H9 (cell line): ENCODE results near the gene OR5K4. TPM values are rescaled to one million over a fixed set of nuclear protein-coding genes. Genes with fewer than 3 reads are reported as not detected.

Experiments used
- DNase-seq: peaks from one replicate; pipeline ENCODE4 v3.0.0-alpha.2; 2017
- H2AFZ ChIP-seq: one replicate; pipeline ENCODE4 v1.6.1; 2013; ENCODE audit warnings: mild to moderate bottlenecking, low read length, control low read depth, moderate library complexity
- H2AK5ac ChIP-seq: 2 replicates; pipeline ENCODE4 v1.6.1; 2013; ENCODE audit warnings: low read length, control low read depth, mixed read lengths; ENCODE audit not compliant: insufficient read length
- H2BK120ac ChIP-seq: one replicate; pipeline ENCODE4 v1.6.1; 2013; ENCODE audit warnings: low read depth, mild to moderate bottlenecking, low read length, control low read depth, inconsistent platforms; ENCODE audit not compliant: poor library complexity, severe bottlenecking
- H2BK12ac ChIP-seq: 2 replicates; pipeline ENCODE4 v1.6.1; 2013; ENCODE audit warnings: low read length, control low read depth, mixed read lengths, low read depth; ENCODE audit not compliant: insufficient read length
- H2BK15ac ChIP-seq: 2 replicates; pipeline ENCODE4 v1.6.1; 2013; ENCODE audit warnings: low read depth, low read length, control low read depth
- H2BK20ac ChIP-seq: one replicate; pipeline ENCODE4 v1.6.1; 2013; ENCODE audit warnings: low read depth, mild to moderate bottlenecking, low read length, control low read depth, inconsistent platforms; ENCODE audit not compliant: poor library complexity, severe bottlenecking
- H2BK5ac ChIP-seq: 2 replicates; pipeline ENCODE4 v1.6.1; 2013; ENCODE audit warnings: low read length, control low read depth, mixed read lengths; ENCODE audit not compliant: insufficient read length
- H3K14ac ChIP-seq: 2 replicates; pipeline ENCODE4 v1.6.1; 2013; ENCODE audit warnings: low read length, control low read depth; ENCODE audit not compliant: insufficient read depth
- H3K18ac ChIP-seq: 2 replicates; pipeline ENCODE4 v1.6.1; 2013; ENCODE audit warnings: low read depth, mild to moderate bottlenecking, mixed read lengths, low read length, control low read depth; ENCODE audit not compliant: insufficient read length
- H3K23ac ChIP-seq: 2 replicates; pipeline ENCODE4 v1.6.1; 2013; ENCODE audit warnings: low read length, control low read depth, mixed read lengths, low read depth; ENCODE audit not compliant: insufficient read length
- H3K23me2 ChIP-seq: 2 replicates; pipeline ENCODE4 v1.6.1; 2013; ENCODE audit warnings: low read depth, mild to moderate bottlenecking, mixed read lengths, low read length, control low read depth; ENCODE audit not compliant: insufficient read length, poor library complexity, severe bottlenecking
- H3K27ac ChIP-seq: 2 replicates; pipeline ENCODE4 v1.5.1; 2013; ENCODE audit warnings: low read length, control low read depth, mixed read lengths, low read depth; ENCODE audit not compliant: insufficient read length
- H3K27me3 ChIP-seq: 2 replicates; pipeline ENCODE4 v1.6.1; 2013; ENCODE audit warnings: low read length, control low read depth, inconsistent platforms; ENCODE audit not compliant: insufficient read depth
- H3K4ac ChIP-seq: 2 replicates; pipeline ENCODE4 v1.6.1; 2013; ENCODE audit warnings: low read depth, mild to moderate bottlenecking, control low read depth, inconsistent platforms, low read length, moderate library complexity
- H3K4me1 ChIP-seq: 2 replicates; pipeline ENCODE4 v1.6.1; 2013; ENCODE audit warnings: low read length, control low read depth, inconsistent platforms; ENCODE audit not compliant: insufficient read depth
- H3K4me2 ChIP-seq: 2 replicates; pipeline ENCODE4 v1.6.1; 2013; ENCODE audit warnings: low read length, control low read depth, mixed read lengths; ENCODE audit not compliant: insufficient read length, insufficient read depth
- H3K56ac ChIP-seq: 2 replicates; pipeline ENCODE4 v1.6.1; 2013; ENCODE audit warnings: low read depth, mild to moderate bottlenecking, mixed read lengths, low read length, control low read depth; ENCODE audit not compliant: insufficient read length
- H3K79me1 ChIP-seq: 2 replicates; pipeline ENCODE4 v1.6.1; 2013; ENCODE audit warnings: low read depth, mild to moderate bottlenecking, moderate library complexity, low read length, control low read depth, inconsistent platforms; ENCODE audit not compliant: insufficient read depth, poor library complexity, severe bottlenecking
- H3K79me2 ChIP-seq: 2 replicates; pipeline ENCODE4 v1.6.1; 2013; ENCODE audit warnings: low read length, control low read depth, inconsistent platforms; ENCODE audit not compliant: insufficient read depth
- H3K9ac ChIP-seq: 2 replicates; pipeline ENCODE4 v1.6.1; 2013; ENCODE audit warnings: low read length, control low read depth, mixed read lengths; ENCODE audit not compliant: insufficient read length; ENCODE audit errors: extremely low read depth
- H3K9me3 ChIP-seq: one replicate; pipeline ENCODE4 v1.6.1; 2013; ENCODE audit warnings: low read depth, low read length, inconsistent platforms; ENCODE audit not compliant: control insufficient read depth
- H3T11ph ChIP-seq: one replicate; pipeline ENCODE4 v1.6.1; 2013; ENCODE audit warnings: mild to moderate bottlenecking, low read length, control low read depth, inconsistent platforms
- H4K20me1 ChIP-seq: one replicate; pipeline ENCODE4 v1.6.1; 2013; ENCODE audit not compliant: control insufficient read depth, insufficient read length, insufficient read depth
- H4K5ac ChIP-seq: 2 replicates; pipeline ENCODE4 v1.6.1; 2013; ENCODE audit warnings: low read depth, mild to moderate bottlenecking, mixed read lengths, low read length, control low read depth; ENCODE audit not compliant: insufficient read length
- H4K8ac ChIP-seq: replicated peaks from 2 replicates; pipeline ENCODE4 v1.6.1; 2013; ENCODE audit warnings: low read length, control low read depth, mixed read lengths, low read depth; ENCODE audit not compliant: insufficient read length
- H4K91ac ChIP-seq: 2 replicates; pipeline ENCODE4 v1.6.1; 2013; ENCODE audit warnings: low read depth, mild to moderate bottlenecking, moderate library complexity, mixed read lengths, low read length, control low read depth; ENCODE audit not compliant: insufficient read length
- H3K27ac Mint-ChIP-seq, 3 experiments: 2 replicates in 2 of 3; 3 replicates in 1 of 3; pipeline ENCODE4 v1.8.0; 2020 to 2021; ENCODE audit warnings: mixed read lengths in 3 of 3, mild to moderate bottlenecking in 1 of 3, moderate library complexity in 1 of 3
- H3K27me3 Mint-ChIP-seq: 2 replicates; pipeline ENCODE4 v1.8.0; 2021; ENCODE audit warnings: low read depth, mild to moderate bottlenecking, moderate library complexity, mixed read lengths
- H3K36me3 Mint-ChIP-seq, 3 experiments: 2 replicates in 2 of 3; 3 replicates in 1 of 3; pipeline ENCODE4 v1.8.0; 2020 to 2021; ENCODE audit warnings: low read depth in 3 of 3, mixed read lengths in 3 of 3; ENCODE audit not compliant: insufficient read depth in 1 of 3
- H3K4me1 Mint-ChIP-seq, 2 experiments: 2 replicates each; pipeline ENCODE4 v1.8.0; 2020; ENCODE audit warnings: mixed read lengths in 2 of 2
- H3K4me3 Mint-ChIP-seq, 2 experiments: 2 replicates in 1 of 2; 3 replicates in 1 of 2; pipeline ENCODE4 v1.8.0; 2020 to 2021; ENCODE audit warnings: mild to moderate bottlenecking in 2 of 2, mixed read lengths in 2 of 2, moderate library complexity in 1 of 2
- H3K9me3 Mint-ChIP-seq, 2 experiments: 2 replicates in 1 of 2; 3 replicates in 1 of 2; pipeline ENCODE4 v1.8.0; 2020; ENCODE audit warnings: mild to moderate bottlenecking in 2 of 2, mixed read lengths in 2 of 2, moderate library complexity in 1 of 2
- CTCF ChIP-seq: fragments of 200-600 bp; sonication (generic); conservative IDR thresholded peaks from 3 replicates; pipeline ENCODE4 v1.8.0; 2021; ENCODE audit warnings: antibody characterized with exemption, mild to moderate bottlenecking
- WGBS: extraction: QIAGEN DNeasy Blood & Tissue Kit; methylation state at CpG from one replicate; pipeline ENCODE4 v1.1.7; 2013; ENCODE audit warnings: missing lambda C conversion rate, low lambda C conversion rate, mixed read lengths; ENCODE audit not compliant: insufficient read length; ENCODE audit errors: extremely low coverage; 5-methylcytosine and 5-hydroxymethylcytosine counted together
- total RNA-seq: library from RNA; stranded (reverse); gene quantifications from 2 replicates; pipeline ENCODE4 v1.2.1, GENCODE V29; 2021

OR5K4 gene
- total RNA-seq, 1 experiment from 2014 or later = not detected

- Histone ChIP-seq H2BK12ac (no peak overlapping the region), H3K18ac (no peak overlapping the region), H3T11ph (no peak overlapping the region), H3K79me1 (peaks cover 3% of the 10 kb centered on the region), H3K27me3 (no peaks in the 10 kb centered on the region), H4K20me1 (no peaks in the 10 kb centered on the region), H3K4me1 (peaks cover 5% of the 10 kb centered on the region; the same call in 1 of the 2 replicates), H3K14ac (no peak overlapping the region), H3K9me3 (no peaks in the 10 kb centered on the region), H2AFZ (no peak overlapping the region), H2AK5ac (no peak overlapping the region), H3K4ac (no peak overlapping the region), H3K9ac (peak overlapping the region; percentile 65), H3K23me2 (peaks cover 4% of the 10 kb centered on the region), H4K8ac (no peak overlapping the region), H3K27ac (no peak overlapping the region), H2BK15ac (no peak overlapping the region), H4K5ac (no peak overlapping the region), H2BK120ac (no peak overlapping the region), H4K91ac (no peak overlapping the region), H3K79me2 (peaks cover 27% of the 10 kb centered on the region; the same call in 1 of the 2 replicates), H3K4me2 (peak overlapping the region; percentile 92), H3K23ac (no peak overlapping the region), H2BK20ac (no peak overlapping the region), H2BK5ac (no peak overlapping the region), H3K56ac (no peak overlapping the region)
- no CpG with 5 or more reads among the region's 2 CpGs for WGBS
- Mint-ChIP-seq H3K36me3 (peaks cover 0 to 29% (median 0%) of the 10 kb centered on the region in 3 experiments; a peak in 4 of 7 replicates), H3K9me3 (no peaks in the 10 kb centered on the region; a peak in 1 of 5 replicates), H3K4me3 (peak overlapping the region in 1 of 2 experiments; percentile 77; a peak in 2 of 5 replicates), H3K27ac (no peak overlapping the region), H3K4me1 (peaks cover 45 to 63% of the 10 kb centered on the region in 2 experiments), H3K27me3 (no peaks in the 10 kb centered on the region)
- no peak for TF ChIP-seq CTCF
- no peak for DNase-seq
Observed at GRCh38 chr3:98322686-98323085, 31.0 kb upstream of the OR5K4 start.
